ENCODE measurements around the gene ETS1. TPM values are rescaled to one million over a fixed set of nuclear protein-coding genes. Genes with fewer than 3 reads are reported as not detected.

ETS1 gene
- total RNA-seq, 1 experiment from 2014 or later = 66.4 TPM

GRCh38 chr11:128422576-128423370 is 164.6 kb downstream of the ETS1 start:
- in situ Hi-C loops (cut with HindIII; ENCODE audit: low pct_unique_long_range_greater_than_20kb, low sequenced_read_pairs) (no loop called here), intact Hi-C loops (cut with micrococcal nuclease; ENCODE audit: unreplicated experiment) (no loop called here)
- Histone ChIP-seq H3K27me3 (ENCODE audit: control insufficient read depth, insufficient read depth, low read length) (no peaks in the 10 kb centered on the region), H3K4me3 (ENCODE audit: low read depth in 2 of 2, low read length in 2 of 2) (no peak overlapping the region), H3K36me3 (ENCODE audit: control insufficient read depth, insufficient read depth, low read length) (no peaks in the 10 kb centered on the region), H3K9me3 (ENCODE audit: control insufficient read depth, insufficient read depth, low read depth, low read length) (no peaks in the 10 kb centered on the region), H3K4me1 (ENCODE audit: control insufficient read depth, insufficient read depth, low read length) (no peaks in the 10 kb centered on the region), H3K27ac (ENCODE audit: low read length) (no peak overlapping the region)
- ChIA-PET CTCF (no interaction called here), POLR2A (no interaction called here)
- DNase-seq (ENCODE audit: low read depth, low spot score) = no peak
- TF ChIP-seq POLR2AphosphoS5 (IDR thresholded peaks at IDR 0.05; ENCODE audit: low read depth, low read length) = no peak
- TF ChIP-seq CTCF (IDR thresholded peaks at IDR 0.05) = no peak
- TF ChIP-seq, protein P1, sequence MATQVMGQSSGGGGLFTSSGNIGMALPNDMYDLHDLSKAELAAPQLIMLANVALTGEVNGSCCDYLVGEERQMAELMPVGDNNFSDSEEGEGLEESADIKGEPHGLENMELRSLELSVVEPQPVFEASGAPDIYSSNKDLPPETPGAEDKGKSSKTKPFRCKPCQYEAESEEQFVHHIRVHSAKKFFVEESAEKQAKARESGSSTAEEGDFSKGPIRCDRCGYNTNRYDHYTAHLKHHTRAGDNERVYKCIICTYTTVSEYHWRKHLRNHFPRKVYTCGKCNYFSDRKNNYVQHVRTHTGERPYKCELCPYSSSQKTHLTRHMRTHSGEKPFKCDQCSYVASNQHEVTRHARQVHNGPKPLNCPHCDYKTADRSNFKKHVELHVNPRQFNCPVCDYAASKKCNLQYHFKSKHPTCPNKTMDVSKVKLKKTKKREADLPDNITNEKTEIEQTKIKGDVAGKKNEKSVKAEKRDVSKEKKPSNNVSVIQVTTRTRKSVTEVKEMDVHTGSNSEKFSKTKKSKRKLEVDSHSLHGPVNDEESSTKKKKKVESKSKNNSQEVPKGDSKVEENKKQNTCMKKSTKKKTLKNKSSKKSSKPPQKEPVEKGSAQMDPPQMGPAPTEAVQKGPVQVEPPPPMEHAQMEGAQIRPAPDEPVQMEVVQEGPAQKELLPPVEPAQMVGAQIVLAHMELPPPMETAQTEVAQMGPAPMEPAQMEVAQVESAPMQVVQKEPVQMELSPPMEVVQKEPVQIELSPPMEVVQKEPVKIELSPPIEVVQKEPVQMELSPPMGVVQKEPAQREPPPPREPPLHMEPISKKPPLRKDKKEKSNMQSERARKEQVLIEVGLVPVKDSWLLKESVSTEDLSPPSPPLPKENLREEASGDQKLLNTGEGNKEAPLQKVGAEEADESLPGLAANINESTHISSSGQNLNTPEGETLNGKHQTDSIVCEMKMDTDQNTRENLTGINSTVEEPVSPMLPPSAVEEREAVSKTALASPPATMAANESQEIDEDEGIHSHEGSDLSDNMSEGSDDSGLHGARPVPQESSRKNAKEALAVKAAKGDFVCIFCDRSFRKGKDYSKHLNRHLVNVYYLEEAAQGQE (IDR thresholded peaks at IDR 0.05; ENCODE audit: insufficient read depth in 1 of 2, low read depth in 2 of 2, low read length in 1 of 2) = no peak
- no peak for TF ChIP-seq SIN3A (IDR thresholded peaks at IDR 0.05; ENCODE audit: borderline replicate concordance, insufficient read depth, low read depth, low read length)
- no peak for TF ChIP-seq TCF7L2 (IDR thresholded peaks at IDR 0.05; ENCODE audit: low read depth, low read length)
- no peak for ATAC-seq
- BruUV-seq (replicated peaks) = no TSS peak

GRCh38 chr11:128421577-128422330 is 165.6 kb downstream of the ETS1 start:
- no peak for DNase-seq (ENCODE audit: low read depth, low spot score)
- ATAC-seq = no peak; the same call in 1 of the 2 replicates
- H3K27me3 ChIP-seq (ENCODE audit: control insufficient read depth, insufficient read depth, low read length) = no peaks in the 10 kb centered on the region
- intact Hi-C loops (cut with micrococcal nuclease; ENCODE audit: unreplicated experiment) = no loop called here
- ChIA-PET CTCF (no interaction called here), POLR2A (no interaction called here)
- no peak overlapping the region for H3K27ac ChIP-seq (ENCODE audit: low read length)
- H3K36me3 ChIP-seq (ENCODE audit: control insufficient read depth, insufficient read depth, low read length) = no peaks in the 10 kb centered on the region
- no peak overlapping the region for H3K4me3 ChIP-seq (ENCODE audit: low read depth in 2 of 2, low read length in 2 of 2)
- H3K4me1 ChIP-seq (ENCODE audit: control insufficient read depth, insufficient read depth, low read length) = no peaks in the 10 kb centered on the region
- no peak for TF ChIP-seq TCF7L2 (IDR thresholded peaks at IDR 0.05; ENCODE audit: low read depth, low read length)
- TF ChIP-seq, protein P1 (IDR thresholded peaks at IDR 0.05; ENCODE audit: insufficient read depth in 1 of 2, low read depth in 2 of 2, low read length in 1 of 2) = no peak
- TF ChIP-seq POLR2AphosphoS5 (IDR thresholded peaks at IDR 0.05; ENCODE audit: low read depth, low read length) = no peak
- no peak for TF ChIP-seq SIN3A (IDR thresholded peaks at IDR 0.05; ENCODE audit: borderline replicate concordance, insufficient read depth, low read depth, low read length)
- TF ChIP-seq CTCF (IDR thresholded peaks at IDR 0.05) = no peak
- in situ Hi-C loops (cut with HindIII; ENCODE audit: low pct_unique_long_range_greater_than_20kb, low sequenced_read_pairs) = no loop called here
- BruUV-seq (replicated peaks) = no TSS peak
- no peaks in the 10 kb centered on the region for H3K9me3 ChIP-seq (ENCODE audit: control insufficient read depth, insufficient read depth, low read depth, low read length)
